H9 (cell line): Measurements from ENCODE around the gene OR4D2. TPM values are rescaled to one million over a fixed set of nuclear protein-coding genes. Genes with fewer than 3 reads are reported as not detected.

Experiments
- DNase-seq: peaks from one replicate; pipeline ENCODE4 v3.0.0-alpha.2; 2017
- H2AFZ ChIP-seq: one replicate; pipeline ENCODE4 v1.6.1; 2013; ENCODE audit warnings: mild to moderate bottlenecking, low read length, control low read depth, moderate library complexity
- H2AK5ac ChIP-seq: 2 replicates; pipeline ENCODE4 v1.6.1; 2013; ENCODE audit warnings: low read length, control low read depth, mixed read lengths; ENCODE audit not compliant: insufficient read length
- H2BK120ac ChIP-seq: one replicate; pipeline ENCODE4 v1.6.1; 2013; ENCODE audit warnings: low read depth, mild to moderate bottlenecking, low read length, control low read depth, inconsistent platforms; ENCODE audit not compliant: poor library complexity, severe bottlenecking
- H2BK12ac ChIP-seq: 2 replicates; pipeline ENCODE4 v1.6.1; 2013; ENCODE audit warnings: low read length, control low read depth, mixed read lengths, low read depth; ENCODE audit not compliant: insufficient read length
- H2BK15ac ChIP-seq: 2 replicates; pipeline ENCODE4 v1.6.1; 2013; ENCODE audit warnings: low read depth, low read length, control low read depth
- H2BK20ac ChIP-seq: one replicate; pipeline ENCODE4 v1.6.1; 2013; ENCODE audit warnings: low read depth, mild to moderate bottlenecking, low read length, control low read depth, inconsistent platforms; ENCODE audit not compliant: poor library complexity, severe bottlenecking
- H2BK5ac ChIP-seq: 2 replicates; pipeline ENCODE4 v1.6.1; 2013; ENCODE audit warnings: low read length, control low read depth, mixed read lengths; ENCODE audit not compliant: insufficient read length
- H3K14ac ChIP-seq: 2 replicates; pipeline ENCODE4 v1.6.1; 2013; ENCODE audit warnings: low read length, control low read depth; ENCODE audit not compliant: insufficient read depth
- H3K18ac ChIP-seq: 2 replicates; pipeline ENCODE4 v1.6.1; 2013; ENCODE audit warnings: low read depth, mild to moderate bottlenecking, mixed read lengths, low read length, control low read depth; ENCODE audit not compliant: insufficient read length
- H3K23ac ChIP-seq: 2 replicates; pipeline ENCODE4 v1.6.1; 2013; ENCODE audit warnings: low read length, control low read depth, mixed read lengths, low read depth; ENCODE audit not compliant: insufficient read length
- H3K23me2 ChIP-seq: 2 replicates; pipeline ENCODE4 v1.6.1; 2013; ENCODE audit warnings: low read depth, mild to moderate bottlenecking, mixed read lengths, low read length, control low read depth; ENCODE audit not compliant: insufficient read length, poor library complexity, severe bottlenecking
- H3K27ac ChIP-seq: 2 replicates; pipeline ENCODE4 v1.5.1; 2013; ENCODE audit warnings: low read length, control low read depth, mixed read lengths, low read depth; ENCODE audit not compliant: insufficient read length
- H3K27me3 ChIP-seq: 2 replicates; pipeline ENCODE4 v1.6.1; 2013; ENCODE audit warnings: low read length, control low read depth, inconsistent platforms; ENCODE audit not compliant: insufficient read depth
- H3K4ac ChIP-seq: 2 replicates; pipeline ENCODE4 v1.6.1; 2013; ENCODE audit warnings: low read depth, mild to moderate bottlenecking, control low read depth, inconsistent platforms, low read length, moderate library complexity
- H3K4me1 ChIP-seq: 2 replicates; pipeline ENCODE4 v1.6.1; 2013; ENCODE audit warnings: low read length, control low read depth, inconsistent platforms; ENCODE audit not compliant: insufficient read depth
- H3K4me2 ChIP-seq: 2 replicates; pipeline ENCODE4 v1.6.1; 2013; ENCODE audit warnings: low read length, control low read depth, mixed read lengths; ENCODE audit not compliant: insufficient read length, insufficient read depth
- H3K56ac ChIP-seq: 2 replicates; pipeline ENCODE4 v1.6.1; 2013; ENCODE audit warnings: low read depth, mild to moderate bottlenecking, mixed read lengths, low read length, control low read depth; ENCODE audit not compliant: insufficient read length
- H3K79me1 ChIP-seq: 2 replicates; pipeline ENCODE4 v1.6.1; 2013; ENCODE audit warnings: low read depth, mild to moderate bottlenecking, moderate library complexity, low read length, control low read depth, inconsistent platforms; ENCODE audit not compliant: insufficient read depth, poor library complexity, severe bottlenecking
- H3K79me2 ChIP-seq: 2 replicates; pipeline ENCODE4 v1.6.1; 2013; ENCODE audit warnings: low read length, control low read depth, inconsistent platforms; ENCODE audit not compliant: insufficient read depth
- H3K9ac ChIP-seq: 2 replicates; pipeline ENCODE4 v1.6.1; 2013; ENCODE audit warnings: low read length, control low read depth, mixed read lengths; ENCODE audit not compliant: insufficient read length; ENCODE audit errors: extremely low read depth
- H3K9me3 ChIP-seq: one replicate; pipeline ENCODE4 v1.6.1; 2013; ENCODE audit warnings: low read depth, low read length, inconsistent platforms; ENCODE audit not compliant: control insufficient read depth
- H3T11ph ChIP-seq: one replicate; pipeline ENCODE4 v1.6.1; 2013; ENCODE audit warnings: mild to moderate bottlenecking, low read length, control low read depth, inconsistent platforms
- H4K20me1 ChIP-seq: one replicate; pipeline ENCODE4 v1.6.1; 2013; ENCODE audit not compliant: control insufficient read depth, insufficient read length, insufficient read depth
- H4K5ac ChIP-seq: 2 replicates; pipeline ENCODE4 v1.6.1; 2013; ENCODE audit warnings: low read depth, mild to moderate bottlenecking, mixed read lengths, low read length, control low read depth; ENCODE audit not compliant: insufficient read length
- H4K8ac ChIP-seq: replicated peaks from 2 replicates; pipeline ENCODE4 v1.6.1; 2013; ENCODE audit warnings: low read length, control low read depth, mixed read lengths, low read depth; ENCODE audit not compliant: insufficient read length
- H4K91ac ChIP-seq: 2 replicates; pipeline ENCODE4 v1.6.1; 2013; ENCODE audit warnings: low read depth, mild to moderate bottlenecking, moderate library complexity, mixed read lengths, low read length, control low read depth; ENCODE audit not compliant: insufficient read length
- H3K27ac Mint-ChIP-seq, 3 experiments: 2 replicates in 2 of 3; 3 replicates in 1 of 3; pipeline ENCODE4 v1.8.0; 2020 to 2021; ENCODE audit warnings: mixed read lengths in 3 of 3, mild to moderate bottlenecking in 1 of 3, moderate library complexity in 1 of 3
- H3K27me3 Mint-ChIP-seq: 2 replicates; pipeline ENCODE4 v1.8.0; 2021; ENCODE audit warnings: low read depth, mild to moderate bottlenecking, moderate library complexity, mixed read lengths
- H3K36me3 Mint-ChIP-seq, 3 experiments: 2 replicates in 2 of 3; 3 replicates in 1 of 3; pipeline ENCODE4 v1.8.0; 2020 to 2021; ENCODE audit warnings: low read depth in 3 of 3, mixed read lengths in 3 of 3; ENCODE audit not compliant: insufficient read depth in 1 of 3
- H3K4me1 Mint-ChIP-seq, 2 experiments: 2 replicates each; pipeline ENCODE4 v1.8.0; 2020; ENCODE audit warnings: mixed read lengths in 2 of 2
- H3K4me3 Mint-ChIP-seq, 2 experiments: 2 replicates in 1 of 2; 3 replicates in 1 of 2; pipeline ENCODE4 v1.8.0; 2020 to 2021; ENCODE audit warnings: mild to moderate bottlenecking in 2 of 2, mixed read lengths in 2 of 2, moderate library complexity in 1 of 2
- H3K9me3 Mint-ChIP-seq, 2 experiments: 2 replicates in 1 of 2; 3 replicates in 1 of 2; pipeline ENCODE4 v1.8.0; 2020; ENCODE audit warnings: mild to moderate bottlenecking in 2 of 2, mixed read lengths in 2 of 2, moderate library complexity in 1 of 2
- WGBS: extraction: QIAGEN DNeasy Blood & Tissue Kit; methylation state at CpG from one replicate; pipeline ENCODE4 v1.1.7; 2013; ENCODE audit warnings: missing lambda C conversion rate, low lambda C conversion rate, mixed read lengths; ENCODE audit not compliant: insufficient read length; ENCODE audit errors: extremely low coverage; 5-methylcytosine and 5-hydroxymethylcytosine counted together
- total RNA-seq: library from RNA; stranded (reverse); gene quantifications from 2 replicates; pipeline ENCODE4 v1.2.1, GENCODE V29; 2021
- TF ChIP-seq, protein P1 (sequence below): fragments of 200-600 bp; sonication (generic); conservative IDR thresholded peaks from 3 replicates; pipeline ENCODE4 v1.8.0; 2021; ENCODE audit warnings: antibody characterized with exemption, mild to moderate bottlenecking

OR4D2 gene
- total RNA-seq, 1 experiment from 2014 or later, result not detected

DNA sequence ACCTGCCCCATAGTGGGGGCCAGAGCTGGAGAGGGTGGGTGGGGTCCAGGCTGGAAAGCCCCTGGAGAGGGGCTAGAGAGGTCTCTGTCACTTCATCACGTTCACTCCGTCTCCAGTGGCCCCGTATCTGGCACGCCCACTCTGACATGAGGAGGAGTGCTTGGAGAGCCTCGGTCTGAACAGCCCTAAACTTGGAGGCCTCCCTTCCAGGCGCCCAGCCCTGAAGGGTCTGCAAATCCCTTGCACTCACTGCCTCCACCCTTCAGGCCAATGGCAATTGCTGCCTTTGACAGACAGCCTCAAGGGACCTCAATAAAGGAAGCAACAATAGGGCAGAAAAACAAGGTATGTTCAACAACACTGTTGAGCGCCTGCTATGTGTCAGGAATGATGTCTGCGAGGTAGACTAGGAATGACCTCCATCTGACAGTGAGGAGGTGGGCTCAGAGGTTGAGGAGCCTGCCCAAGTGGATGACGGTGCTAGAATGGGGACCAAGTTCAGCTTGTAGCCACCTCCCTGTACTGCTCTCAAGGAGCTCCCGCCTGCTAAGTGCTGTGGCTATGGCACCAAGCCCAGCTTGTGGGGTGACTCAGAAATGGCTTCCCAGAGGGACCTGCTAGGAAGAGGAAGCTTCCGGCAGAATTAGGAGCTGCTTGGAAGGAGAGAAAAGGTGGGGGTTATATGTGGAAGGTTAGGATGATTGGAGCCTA lies 22.8 kb downstream of the OR4D2 start:
- Histone ChIP-seq H3K79me2 (no peaks in the 10 kb centered on the region), H4K20me1 (no peaks in the 10 kb centered on the region), H3K4me1 (no peaks in the 10 kb centered on the region), H2BK12ac (no peak overlapping the region), H2AK5ac (no peak overlapping the region), H3K18ac (no peak overlapping the region), H3K9me3 (no peaks in the 10 kb centered on the region), H2BK15ac (no peak overlapping the region), H2BK20ac (no peak overlapping the region), H3K9ac (no peak overlapping the region), H3K23ac (no peak overlapping the region), H4K91ac (no peak overlapping the region), H3K27me3 (no peaks in the 10 kb centered on the region), H3T11ph (no peak overlapping the region), H2BK5ac (no peak overlapping the region), H4K8ac (no peak overlapping the region), H2AFZ (no peak overlapping the region), H2BK120ac (no peak overlapping the region), H3K4me2 (no peak overlapping the region), H3K14ac (no peak overlapping the region), H3K23me2 (no peaks in the 10 kb centered on the region), H3K4ac (no peak overlapping the region), H3K79me1 (no peaks in the 10 kb centered on the region), H3K56ac (no peak overlapping the region), H3K27ac (no peak overlapping the region), H4K5ac (no peak overlapping the region)
- TF ChIP-seq, protein P1, sequence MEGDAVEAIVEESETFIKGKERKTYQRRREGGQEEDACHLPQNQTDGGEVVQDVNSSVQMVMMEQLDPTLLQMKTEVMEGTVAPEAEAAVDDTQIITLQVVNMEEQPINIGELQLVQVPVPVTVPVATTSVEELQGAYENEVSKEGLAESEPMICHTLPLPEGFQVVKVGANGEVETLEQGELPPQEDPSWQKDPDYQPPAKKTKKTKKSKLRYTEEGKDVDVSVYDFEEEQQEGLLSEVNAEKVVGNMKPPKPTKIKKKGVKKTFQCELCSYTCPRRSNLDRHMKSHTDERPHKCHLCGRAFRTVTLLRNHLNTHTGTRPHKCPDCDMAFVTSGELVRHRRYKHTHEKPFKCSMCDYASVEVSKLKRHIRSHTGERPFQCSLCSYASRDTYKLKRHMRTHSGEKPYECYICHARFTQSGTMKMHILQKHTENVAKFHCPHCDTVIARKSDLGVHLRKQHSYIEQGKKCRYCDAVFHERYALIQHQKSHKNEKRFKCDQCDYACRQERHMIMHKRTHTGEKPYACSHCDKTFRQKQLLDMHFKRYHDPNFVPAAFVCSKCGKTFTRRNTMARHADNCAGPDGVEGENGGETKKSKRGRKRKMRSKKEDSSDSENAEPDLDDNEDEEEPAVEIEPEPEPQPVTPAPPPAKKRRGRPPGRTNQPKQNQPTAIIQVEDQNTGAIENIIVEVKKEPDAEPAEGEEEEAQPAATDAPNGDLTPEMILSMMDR, result no peak
- no CpG with 5 or more reads among the region's 11 CpGs for WGBS
- no peak overlapping the region; a peak in 1 of 7 replicates for H3K27ac Mint-ChIP-seq
- H3K4me1 Mint-ChIP-seq, result peaks cover 8 to 9% of the 10 kb centered on the region in 2 experiments
- H3K9me3 Mint-ChIP-seq, result no peaks in the 10 kb centered on the region
- H3K36me3 Mint-ChIP-seq, result no peaks in the 10 kb centered on the region
- no peak for DNase-seq
- peaks cover 13% of the 10 kb centered on the region for H3K27me3 Mint-ChIP-seq
- no peak overlapping the region for H3K4me3 Mint-ChIP-seq
